Fibroblast of mammary gland (primary cell): ENCODE data around the gene CRP.

ENCODE experiments used
- DNase-seq: peaks from one replicate; pipeline ENCODE4 v3.0.0-alpha.2; 2010; ENCODE audit warnings: low read depth
- H3K4me3 ChIP-seq: 2 replicates; pipeline ENCODE4 v1.5.1; 2011; ENCODE audit warnings: low read depth, mild to moderate bottlenecking, low read length, moderate library complexity; ENCODE audit not compliant: control insufficient read depth
- CTCF ChIP-seq: conservative IDR thresholded peaks from 2 replicates; pipeline ENCODE4 v1.5.1; 2011; ENCODE audit warnings: low read depth, low read length, inconsistent platforms; ENCODE audit not compliant: control insufficient read depth, insufficient read depth

The CRP gene

GRCh38 chr1:159719990-159720389, 5.6 kb upstream of the CRP start:
- no peak for DNase-seq
- no peak for TF ChIP-seq CTCF
- H3K4me3 ChIP-seq: no peak overlapping the region

DNA sequence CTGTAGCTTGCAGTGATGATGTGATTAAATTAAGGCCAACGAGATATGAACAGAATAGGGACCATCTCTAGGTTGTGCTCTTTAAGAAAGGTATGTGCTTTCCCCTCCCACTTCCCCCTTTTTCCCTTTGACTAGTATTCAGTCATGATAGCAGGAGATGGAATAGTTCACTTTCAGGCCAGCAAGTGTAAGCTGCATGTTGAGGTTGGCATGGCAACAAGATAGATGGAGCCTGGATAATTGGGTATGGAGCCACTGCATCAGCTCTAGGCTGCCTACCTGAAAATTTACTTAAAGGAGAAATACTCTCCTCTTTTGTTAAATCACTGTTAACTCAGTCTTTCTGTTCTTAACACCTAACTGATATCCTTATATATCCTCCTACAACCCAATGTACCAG, 1.5 kb upstream of the CRP start:
- TF ChIP-seq CTCF: no peak
- no peak for DNase-seq
- H3K4me3 ChIP-seq: no peak overlapping the region

DNA sequence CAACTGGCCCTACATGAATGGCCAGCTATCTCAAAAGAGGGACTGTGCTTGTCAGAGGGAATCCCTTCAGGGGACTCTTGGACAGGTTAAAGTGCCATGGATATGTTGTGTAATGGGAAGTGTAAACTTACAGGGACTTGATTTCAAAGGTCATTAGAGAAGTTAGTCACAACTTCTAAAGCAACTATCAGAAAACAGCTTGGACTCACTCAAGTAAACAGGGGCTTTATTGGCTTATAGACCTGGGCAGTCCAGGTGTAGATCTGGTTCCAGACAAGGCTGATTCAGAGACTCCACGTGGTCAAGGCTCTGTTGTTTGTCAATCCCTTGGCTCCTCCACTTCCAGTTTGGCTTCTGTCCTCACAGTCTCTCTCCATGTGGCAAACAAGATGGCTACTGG, 2.3 kb downstream of the CRP start:
- no peak for DNase-seq
- TF ChIP-seq CTCF: no peak
- H3K4me3 ChIP-seq: no peak overlapping the region

- no peak for DNase-seq
- no peak for TF ChIP-seq CTCF
- no peak overlapping the region for H3K4me3 ChIP-seq
Observed at GRCh38 chr1:159707472-159708260, 6.7 kb downstream of the CRP start.

DNA sequence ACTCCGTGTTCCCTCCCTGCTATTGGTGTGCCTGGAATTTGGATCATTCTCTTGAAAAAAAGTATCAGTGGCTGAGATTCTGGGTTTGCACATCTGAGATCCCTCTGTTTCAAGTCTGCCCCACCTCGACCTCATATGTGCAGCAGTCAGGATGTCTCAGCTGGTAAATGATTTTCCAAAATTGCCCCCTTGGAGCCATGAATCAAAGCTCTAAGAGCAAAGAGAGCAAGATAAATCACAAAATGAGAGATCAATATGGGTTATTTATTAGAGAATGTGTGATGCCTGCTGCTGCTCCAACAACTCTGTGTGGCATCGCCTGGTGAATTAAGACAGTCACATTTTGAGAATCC, 8.5 kb downstream of the CRP start:
- no peak for TF ChIP-seq CTCF
- H3K4me3 ChIP-seq: no peak overlapping the region
- no peak for DNase-seq

GRCh38 chr1:159705251-159705903, 9.0 kb downstream of the CRP start:
- no peak for TF ChIP-seq CTCF
- DNase-seq: no peak

More at GRCh38 chr1:159705251-159705903, 9.0 kb downstream of the CRP start:
- H3K4me3 ChIP-seq: no peak overlapping the region
